Measurements from ENCODE around the gene WFDC10A.
"Not testable (repeated sequence)": the region's sequence is repeated elsewhere in the genome, so short reads cannot be mapped to it uniquely, and the experiment has no call there.

Gene WFDC10A

GRCh38 chr20:45629496-45630100 is at the start of gene WFDC10A:
TSS of gene WFDC10A (plus strand) at chr20:45629739. CDS start at chr20:45629814, 75 bp downstream.
- peak; percentile 2 to 5 for DNase-seq (ENCODE audit: low read depth in 2 of 2)

- no peak for DNase-seq (ENCODE audit: low read depth in 2 of 2)
Observed at GRCh38 chr20:45581702-45582101, 47.8 kb upstream of the WFDC10A start.

- DNase-seq (ENCODE audit: low read depth in 2 of 2): no peak
Observed at GRCh38 chr20:45583502-45583901, 46.0 kb upstream of the WFDC10A start.

DNA sequence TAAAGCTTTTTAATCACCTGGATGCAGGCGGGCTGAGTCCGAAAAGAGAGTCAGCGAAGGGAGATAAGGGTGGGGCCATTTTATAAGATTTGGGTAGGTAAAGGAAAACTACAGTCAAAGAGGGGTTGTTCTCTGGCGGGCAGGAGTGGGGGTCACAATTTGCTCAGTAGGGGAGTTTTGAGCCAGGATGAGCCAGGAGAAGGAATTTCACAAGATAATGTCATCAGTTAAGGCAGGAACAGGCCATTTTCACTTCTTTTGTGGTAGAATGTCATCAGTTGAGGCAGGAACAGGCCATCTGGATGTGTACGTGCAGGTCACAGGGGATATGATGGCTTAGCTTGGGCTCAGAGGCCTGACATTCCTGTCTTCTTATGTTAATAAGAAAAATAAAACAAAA is 45.2 kb upstream of the WFDC10A start:
- DNase-seq (ENCODE audit: low read depth in 2 of 2): not testable (repeated sequence)

- DNase-seq (ENCODE audit: low read depth in 2 of 2): not testable (repeated sequence)
Observed at GRCh38 chr20:45585986-45586385, 43.6 kb upstream of the WFDC10A start.

- no peak for DNase-seq (ENCODE audit: low read depth in 2 of 2)
Observed at GRCh38 chr20:45588800-45589199, 40.7 kb upstream of the WFDC10A start.

- no peak for DNase-seq (ENCODE audit: low read depth in 2 of 2)
Observed at GRCh38 chr20:45589725-45590124, 39.8 kb upstream of the WFDC10A start.

GRCh38 chr20:45592574-45593189 is 36.9 kb upstream of the WFDC10A start:
- DNase-seq (ENCODE audit: low read depth in 2 of 2): no peak

DNA sequence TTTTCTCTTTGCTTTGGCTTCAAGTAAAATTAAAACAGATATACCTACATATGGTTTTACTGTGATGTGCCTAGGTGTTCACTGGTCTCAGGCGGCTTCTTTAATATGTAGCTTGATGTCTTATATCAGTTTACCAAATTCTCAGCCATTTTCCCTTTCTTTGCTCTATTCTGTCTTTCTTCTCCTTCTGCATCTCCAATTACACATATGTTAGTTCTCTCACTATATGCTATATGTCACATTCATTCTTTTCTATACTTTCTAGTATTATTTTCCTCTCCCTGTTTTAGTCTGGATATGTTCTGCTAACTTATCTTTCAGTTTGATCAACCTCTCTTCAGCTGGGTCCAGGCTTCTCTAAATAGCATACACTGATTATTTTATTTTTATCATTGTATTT is 36.0 kb upstream of the WFDC10A start:
- no peak for DNase-seq (ENCODE audit: low read depth in 2 of 2)

- DNase-seq (ENCODE audit: low read depth in 2 of 2): no peak
Observed at GRCh38 chr20:45595235-45595634, 34.3 kb upstream of the WFDC10A start.

DNA sequence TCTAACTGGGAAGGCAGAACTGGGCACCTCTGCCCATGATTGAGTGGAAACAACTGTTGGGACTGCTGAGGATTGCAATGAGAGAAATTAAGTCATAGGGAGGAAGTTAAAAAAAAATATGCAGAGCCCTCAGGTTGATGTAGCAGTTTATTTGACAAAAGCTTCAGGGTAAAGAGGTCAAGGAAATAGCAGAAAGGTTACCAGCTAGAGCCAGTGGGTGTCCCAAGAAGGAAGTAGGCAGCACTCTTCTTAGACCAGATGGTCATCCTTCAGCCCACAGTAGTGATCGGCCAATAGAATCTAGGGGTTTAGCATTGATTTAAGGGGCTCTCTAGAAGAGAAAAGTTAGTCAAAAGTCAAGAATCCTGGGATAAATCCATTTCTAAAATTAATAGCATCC is 21.7 kb upstream of the WFDC10A start:
- DNase-seq (ENCODE audit: low read depth in 2 of 2): no peak

- peak; percentile 25 to 42 for DNase-seq (ENCODE audit: low read depth in 2 of 2)
Observed at GRCh38 chr20:45611054-45611453, 18.5 kb upstream of the WFDC10A start.

DNA sequence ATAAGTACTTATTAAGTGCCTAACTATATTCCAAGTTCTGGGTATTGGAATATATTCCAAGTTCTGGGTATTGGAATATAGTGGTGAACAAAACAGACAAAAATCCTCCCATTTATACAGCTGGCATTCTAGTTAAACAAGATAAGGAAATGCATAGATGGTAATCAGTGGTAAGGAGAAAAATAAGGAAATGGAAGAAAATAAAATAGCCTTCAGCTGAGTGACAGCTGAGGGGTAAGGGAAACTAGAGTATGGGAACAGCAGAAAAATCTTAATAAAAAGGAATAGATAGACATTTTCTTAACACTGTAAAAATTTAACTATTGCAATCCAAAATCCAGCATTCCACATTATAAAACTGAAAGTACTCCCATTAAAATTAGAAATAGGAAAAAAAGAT is 17.2 kb upstream of the WFDC10A start:
- no peak for DNase-seq (ENCODE audit: low read depth in 2 of 2)

DNA sequence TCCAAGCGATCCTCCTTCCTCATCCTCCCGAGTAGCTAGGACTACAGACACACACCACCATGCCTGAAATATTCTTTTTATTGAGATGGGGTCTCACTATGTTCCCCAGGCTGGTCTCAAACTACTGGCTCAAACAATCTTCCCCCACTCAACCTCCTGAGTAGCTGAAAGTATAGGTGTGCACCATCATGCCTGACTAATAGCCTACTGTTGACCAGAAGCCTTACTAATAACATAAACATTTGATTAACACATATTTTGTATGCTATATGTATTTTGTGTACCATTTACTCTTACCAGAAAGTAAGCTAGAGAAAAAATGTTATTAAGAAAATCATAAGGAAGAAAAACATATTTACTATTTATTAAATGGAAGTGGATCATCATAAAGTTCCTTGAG is 11.9 kb upstream of the WFDC10A start:
- DNase-seq (ENCODE audit: low read depth in 2 of 2): no peak

DNA sequence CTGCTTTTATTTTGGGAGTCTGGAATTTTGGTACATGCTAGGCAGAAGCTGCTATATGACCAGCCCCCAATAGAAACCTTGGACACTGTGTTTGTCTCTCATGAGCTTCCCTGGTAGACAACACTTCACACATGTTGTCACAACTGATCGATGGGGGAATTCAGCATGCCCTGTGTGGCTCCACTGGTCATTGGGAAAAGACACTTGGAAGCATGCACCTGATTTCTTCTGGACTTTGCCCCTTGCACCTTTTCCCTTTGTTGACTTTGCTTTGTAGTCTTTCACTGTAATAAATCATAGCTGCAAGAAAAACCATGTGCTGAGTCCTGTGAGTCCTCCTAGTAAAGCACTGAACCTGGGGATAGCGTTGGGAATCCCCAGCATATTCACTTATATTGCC is 7.9 kb upstream of the WFDC10A start:
- DNase-seq (ENCODE audit: low read depth in 2 of 2): no peak

DNA sequence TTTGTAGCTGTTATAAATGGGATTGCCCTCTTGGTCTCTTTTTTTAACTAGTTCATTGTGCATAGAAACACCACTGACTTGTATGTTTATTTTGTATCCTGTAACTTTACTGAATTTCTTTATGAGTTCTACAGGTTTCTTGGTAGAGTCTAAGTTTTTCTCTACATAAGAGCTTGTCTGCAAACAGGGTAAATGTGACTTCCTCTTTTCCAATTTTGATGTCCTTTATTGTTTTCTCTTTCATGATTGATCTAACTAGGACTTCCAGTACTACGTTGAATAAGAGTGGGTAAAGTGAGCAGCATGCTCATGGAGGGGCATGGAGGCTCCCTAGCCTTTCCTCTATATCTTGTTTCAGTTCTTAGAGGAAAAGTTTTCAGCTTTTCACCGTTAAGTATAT is 3.0 kb upstream of the WFDC10A start:
- DNase-seq (ENCODE audit: low read depth in 2 of 2): no peak

DNA sequence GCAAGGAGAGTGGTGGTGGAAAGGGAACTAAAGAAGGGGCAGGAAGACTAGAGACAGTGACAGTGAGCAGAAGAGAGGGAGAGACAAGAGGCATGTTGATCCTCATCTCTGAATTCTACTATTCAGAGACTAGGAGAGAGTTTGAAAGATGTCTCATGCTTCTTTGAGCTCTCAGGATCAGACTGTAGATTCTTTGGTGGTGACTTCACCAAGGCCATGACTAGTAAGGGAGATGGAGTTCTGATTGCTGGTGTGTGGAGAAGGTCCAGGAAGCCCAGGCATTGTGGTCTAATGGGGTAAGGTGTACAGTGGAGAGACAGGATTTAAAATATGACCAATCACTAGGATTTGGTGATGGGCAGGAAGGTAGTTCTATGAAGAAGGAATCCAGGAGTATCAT is 832 bp downstream of the WFDC10A start:
- no peak for DNase-seq (ENCODE audit: low read depth in 2 of 2)

GRCh38 chr20:45631184-45631583 is 1.6 kb downstream of the WFDC10A start, which contains the start of gene WFDC9:
TSS of gene WFDC9 (minus strand) at chr20:45631284. CDS start at chr20:45610181, 21,103 bp downstream.
- no peak for DNase-seq (ENCODE audit: low read depth in 2 of 2)

GRCh38 chr20:45636513-45636912 is 7.0 kb downstream of the WFDC10A start:
- no peak for DNase-seq (ENCODE audit: low read depth in 2 of 2)

DNA sequence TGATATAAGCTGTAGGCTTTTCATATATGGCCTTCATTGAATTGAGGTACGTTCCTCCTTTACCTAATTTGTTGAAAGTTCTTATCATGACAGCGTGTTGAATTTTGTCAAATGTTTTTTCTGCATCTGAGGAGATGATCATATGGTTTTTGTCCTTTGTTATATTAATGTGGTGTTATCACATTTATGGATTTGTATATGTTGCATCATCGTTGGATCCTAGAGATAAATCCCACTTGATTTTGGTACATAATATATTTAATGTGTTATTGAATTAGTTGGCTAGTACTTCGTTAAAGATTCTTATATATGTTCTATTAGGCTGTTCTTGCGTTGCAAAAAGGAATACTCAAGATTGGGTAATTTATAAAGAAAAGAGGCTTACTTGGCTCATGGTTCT is 10.1 kb downstream of the WFDC10A start:
- no peak for DNase-seq (ENCODE audit: low read depth in 2 of 2)

GRCh38 chr20:45641076-45641475 is 11.5 kb downstream of the WFDC10A start:
- not testable (repeated sequence) for DNase-seq (ENCODE audit: low read depth in 2 of 2)

- DNase-seq (ENCODE audit: low read depth in 2 of 2): not testable (repeated sequence)
Observed at GRCh38 chr20:45645869-45646268, 16.3 kb downstream of the WFDC10A start.

GRCh38 chr20:45646875-45647274 is 17.3 kb downstream of the WFDC10A start:
- DNase-seq (ENCODE audit: low read depth in 2 of 2): no peak

All from stimulated activated CD8-positive, alpha-beta memory T cell treated with anti-CD3 and anti-CD28 coated beads, Interleukin-2, amount 100 ng/mL, for 48 hours (primary cell).